GM18873 (cell line): ENCODE data around the gene CCN5.

Experiments used
- ATAC-seq: cut with Tn5 transposase; IDR thresholded peaks from one replicate; pipeline ENCODE4 v1.9.1; 2021; ENCODE audit warnings: mild to moderate bottlenecking, moderate library complexity, moderate number of reproducible peaks; ENCODE audit not compliant: unreplicated experiment, low FRiP score

Gene CCN5

GRCh38 chr20:44733341-44734069, 18.3 kb downstream of the CCN5 start:
- ATAC-seq: no peak

GRCh38 chr20:44734938-44735337, 19.8 kb downstream of the CCN5 start:
- ATAC-seq: no peak

DNA sequence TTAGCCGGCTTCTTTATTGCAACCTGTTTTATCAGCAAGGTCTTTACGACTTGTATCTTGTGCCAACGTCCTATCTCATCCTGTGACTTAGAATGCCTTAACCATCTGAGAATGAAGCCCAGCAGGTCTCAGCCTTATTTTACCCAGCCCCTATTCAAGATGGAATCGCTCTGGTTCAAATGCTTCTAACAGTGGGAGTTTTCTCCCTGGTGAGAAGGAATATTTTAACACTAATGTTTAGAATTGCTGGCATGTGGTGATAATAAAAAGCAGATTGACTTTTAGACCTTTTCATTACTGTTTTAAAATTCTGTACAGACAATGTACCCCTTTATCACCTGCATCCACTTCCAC, 20.6 kb downstream of the CCN5 start:
- no peak for ATAC-seq

DNA sequence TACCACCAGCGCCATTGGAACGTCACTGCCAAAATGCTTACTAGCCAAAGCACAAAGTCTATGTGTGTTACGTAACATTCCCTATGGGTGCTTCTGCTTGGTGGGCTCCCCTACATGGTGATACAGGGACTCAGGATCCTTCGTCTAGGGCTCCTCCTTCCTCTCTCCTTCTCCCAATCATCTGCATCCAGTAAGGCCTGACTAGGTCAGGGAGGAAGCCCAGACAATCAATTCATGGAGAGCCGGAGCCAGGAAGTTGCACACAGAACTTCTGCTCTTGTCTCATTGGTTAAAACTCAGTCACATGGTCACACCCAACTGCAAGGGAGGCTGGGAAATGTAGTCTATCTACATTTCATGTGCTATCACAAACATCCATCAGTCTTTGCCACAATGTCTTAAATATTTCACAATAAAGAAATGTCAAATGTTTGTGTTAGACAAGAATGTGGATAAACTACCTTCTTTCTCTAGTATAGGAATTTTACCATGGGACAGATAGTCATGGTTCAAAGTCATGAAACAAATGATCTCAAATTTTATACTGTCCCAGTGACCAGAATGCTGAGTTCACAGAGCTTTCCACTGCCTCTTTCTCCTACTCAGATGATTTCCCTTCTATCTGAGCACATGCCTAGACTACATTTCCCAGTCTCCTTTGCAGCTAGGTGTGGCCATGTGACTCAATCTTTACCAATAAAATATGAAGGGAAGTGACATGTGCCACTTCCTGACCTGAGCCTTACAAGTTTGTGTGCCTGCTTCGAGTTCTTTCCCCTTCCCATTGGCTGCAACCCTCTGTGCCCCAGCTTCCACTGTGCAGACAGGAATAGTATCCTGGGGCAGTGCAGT, 21.2 kb downstream of the CCN5 start:
- ATAC-seq: no peak

- no peak for ATAC-seq
These were observed 21.9 kb downstream of the CCN5 start for GRCh38 chr20:44737116-44737515.

DNA sequence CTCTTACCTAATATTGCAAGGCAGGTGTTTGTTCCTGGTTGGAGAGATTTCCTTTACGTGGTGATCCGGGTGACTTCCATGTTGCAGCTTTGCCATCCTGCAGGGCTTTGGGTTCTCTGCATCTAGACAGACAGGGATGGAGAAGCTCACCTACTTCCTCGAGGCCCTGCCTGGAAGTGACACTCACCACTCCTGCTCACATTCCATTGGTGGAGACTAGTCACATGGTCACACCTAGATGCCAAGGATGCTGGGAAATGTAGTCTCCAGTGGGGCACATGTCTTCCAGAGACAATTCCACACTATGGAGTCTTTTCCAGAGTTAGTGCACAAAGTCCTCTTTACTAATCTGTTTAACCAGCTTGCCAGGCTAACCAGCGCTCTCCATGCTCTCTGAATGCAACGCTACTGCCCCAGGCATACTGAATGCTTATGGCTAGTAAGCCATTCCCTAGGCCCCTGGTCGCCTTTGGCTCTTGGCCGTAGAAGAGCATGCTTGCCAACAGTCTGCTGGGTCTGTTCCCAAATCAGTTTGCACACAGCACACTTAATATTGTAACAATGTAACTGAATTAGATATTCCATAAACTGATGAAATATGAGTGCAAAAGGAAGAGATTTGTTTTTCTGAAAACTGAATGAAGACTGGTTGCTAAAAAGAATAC, 23.8 kb downstream of the CCN5 start:
- no peak for ATAC-seq

GRCh38 chr20:44739942-44740341, 24.8 kb downstream of the CCN5 start:
- ATAC-seq: no peak

- no peak for ATAC-seq
These were observed 27.3 kb downstream of the CCN5 start for GRCh38 chr20:44742304-44743079.

DNA sequence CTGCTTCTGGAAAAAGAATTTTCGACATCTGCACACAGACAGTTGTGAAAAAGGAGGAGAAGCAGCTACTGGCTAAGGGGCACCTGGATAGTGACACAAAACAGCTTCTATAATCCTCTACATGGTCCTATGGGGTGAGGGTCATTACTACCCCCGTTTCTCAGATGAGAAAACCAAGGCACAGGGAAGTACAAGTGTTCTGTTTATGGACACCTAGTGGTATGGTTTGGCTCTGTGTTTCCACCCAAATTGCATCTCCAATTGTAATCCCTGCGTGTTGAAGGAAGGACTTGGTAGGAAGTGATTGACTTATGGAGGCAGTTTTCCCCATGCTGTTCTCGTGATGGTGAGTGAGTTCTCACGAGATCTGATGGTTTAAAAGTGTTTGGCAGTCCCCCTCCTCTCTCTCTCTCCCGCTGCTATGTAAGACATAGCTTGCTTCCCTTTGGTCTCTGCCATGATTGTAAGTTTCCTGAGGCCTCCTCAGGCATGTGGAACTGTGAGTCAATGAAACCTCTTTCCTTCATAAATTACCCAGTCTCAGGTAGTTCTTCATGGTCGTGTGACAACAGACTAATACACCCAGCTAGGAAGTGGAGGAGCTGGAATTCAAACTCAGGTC, 28.0 kb downstream of the CCN5 start:
- no peak for ATAC-seq

DNA sequence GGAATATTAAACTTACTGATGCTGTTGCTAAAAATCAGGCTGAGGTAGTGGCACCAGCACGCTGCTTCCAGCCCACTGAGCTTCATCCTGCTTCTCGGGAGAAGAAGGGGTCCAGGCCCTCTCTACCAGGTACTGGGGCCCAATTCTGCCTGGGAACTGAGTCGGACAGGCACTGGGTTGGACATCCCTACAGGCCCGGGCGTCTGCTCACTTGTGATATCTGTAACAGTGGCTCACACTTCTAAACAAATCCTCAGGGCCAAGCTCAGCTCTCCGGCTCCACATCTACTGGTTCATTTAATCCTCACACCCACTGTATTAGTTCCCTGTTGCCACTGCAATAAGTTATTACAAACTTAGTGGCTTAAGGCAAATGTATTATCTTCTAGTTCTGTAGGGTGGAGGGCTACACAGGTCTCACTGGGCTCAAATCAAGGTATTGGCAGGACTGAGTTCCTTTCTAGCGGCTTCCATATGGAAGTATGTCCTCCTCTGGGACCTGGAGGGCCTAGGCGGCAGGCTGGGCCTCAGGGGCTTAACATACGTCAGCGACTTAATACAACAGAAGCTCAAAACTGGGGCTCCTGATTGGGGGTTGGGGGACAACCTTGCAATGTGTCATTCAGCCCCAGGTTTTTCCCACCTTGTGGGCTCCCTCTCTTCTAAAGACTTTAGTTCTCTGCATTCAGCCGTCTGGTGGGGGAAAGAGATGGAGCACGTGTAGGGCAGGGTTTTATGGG, 28.9 kb downstream of the CCN5 start:
- ATAC-seq: no peak

DNA sequence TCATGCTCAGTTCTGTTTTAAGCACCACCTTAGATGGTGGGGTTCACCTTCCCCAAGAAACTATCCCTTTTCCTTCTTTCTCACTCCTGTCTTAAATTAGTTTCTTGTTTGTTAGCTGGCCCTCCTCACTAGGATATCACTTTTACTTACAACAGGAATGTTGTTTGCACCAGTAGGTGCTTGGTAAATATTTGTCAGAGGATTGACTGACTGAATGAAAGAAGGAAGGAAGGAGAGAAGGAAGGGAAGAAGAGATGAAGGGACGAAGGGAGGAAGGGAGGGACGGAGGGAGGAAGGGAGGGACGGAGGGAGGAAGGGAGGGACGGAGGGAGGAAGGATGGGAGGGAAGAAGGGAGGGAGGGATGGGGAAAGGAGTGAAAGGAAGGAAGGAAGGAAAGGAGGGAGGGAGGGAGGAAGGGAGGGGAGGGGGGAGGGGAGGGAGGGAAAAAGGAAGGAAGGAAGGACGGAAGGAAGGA, 30.0 kb downstream of the CCN5 start:
- ATAC-seq: no peak

- ATAC-seq: no peak
These were observed 30.6 kb downstream of the CCN5 start, which contains the start of gene KCNK15 for GRCh38 chr20:44745598-44746366. Gene KCNK15 (plus strand): TSS chr20:44745865. CDS start chr20:44745911, 46 bp downstream.

DNA sequence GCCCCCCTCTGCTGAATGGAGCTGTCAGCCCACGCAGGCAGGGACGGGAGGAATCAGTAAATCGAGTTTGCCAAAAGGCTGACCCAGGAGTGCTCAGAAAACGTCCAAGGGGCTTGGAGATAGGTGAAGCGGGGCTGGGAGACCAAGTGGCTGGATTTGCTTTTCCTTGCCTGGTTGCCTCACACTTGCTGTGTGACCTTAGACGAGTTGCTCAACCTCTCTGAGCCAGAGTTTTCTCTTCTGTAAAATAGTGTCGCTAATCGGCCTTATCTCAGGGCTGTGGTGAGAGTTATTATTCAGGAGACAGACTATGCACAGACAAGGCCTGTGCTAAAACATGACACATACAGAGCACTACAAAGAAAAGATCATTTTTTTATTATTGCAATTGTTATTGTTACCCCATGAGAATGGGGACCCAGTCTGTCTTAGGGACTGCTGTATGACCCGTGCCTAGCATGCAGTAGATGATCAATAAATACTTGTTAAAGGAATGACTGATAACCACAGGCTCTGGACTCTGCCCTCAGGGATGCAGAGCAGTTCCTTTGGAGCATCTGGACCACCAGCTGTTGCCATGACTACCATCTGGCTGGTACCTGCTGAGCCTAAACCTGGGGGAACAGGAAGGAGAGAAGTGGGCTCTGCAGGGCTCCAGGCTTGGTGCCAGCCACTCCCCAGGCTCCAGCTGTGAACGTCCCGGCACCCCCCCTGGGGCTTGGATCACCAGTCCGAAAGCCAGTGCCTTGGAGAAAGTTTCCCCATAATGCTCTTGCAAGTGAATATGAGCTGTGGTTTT, 31.4 kb downstream of the CCN5 start:
- ATAC-seq: no peak

- ATAC-seq: no peak
These were observed 32.2 kb downstream of the CCN5 start for GRCh38 chr20:44747166-44748004.

GRCh38 chr20:44748005-44748370, 32.8 kb downstream of the CCN5 start:
- ATAC-seq: no peak

- ATAC-seq: no peak
These were observed 35.1 kb downstream of the CCN5 start for GRCh38 chr20:44750081-44750805.
